ENCODE measurements around the gene REEP6.

GRCh38 chr19:1486720-1487575 lies 4.0 kb upstream of the REEP6 start:
- TF ChIP-seq EZH2 (IDR thresholded peaks at IDR 0.05; ENCODE audit: insufficient read depth, poor library complexity, severe bottlenecking) (no peak), EZH2phosphoT487 (IDR thresholded peaks at IDR 0.05; ENCODE audit: insufficient read depth, low read depth) (no peak)
